HFFc6 (cell line): ENCODE measurements around the gene HOXB1. TPM values are rescaled to one million over a fixed set of nuclear protein-coding genes. Genes with fewer than 3 reads are reported as not detected.

Experiments
- DNase-seq: peaks from one replicate; pipeline ENCODE4 v3.0.0-alpha.2; 2018
- H3K27ac Mint-ChIP-seq: 2 replicates; pipeline ENCODE4 v1.8.0; 2020; ENCODE audit warnings: mild to moderate bottlenecking, mixed read lengths
- H3K27me3 Mint-ChIP-seq: 2 replicates; pipeline ENCODE4 v1.8.0; 2021; ENCODE audit warnings: mild to moderate bottlenecking, moderate library complexity, mixed read lengths; ENCODE audit not compliant: insufficient read depth
- H3K36me3 Mint-ChIP-seq: 2 replicates; pipeline ENCODE4 v1.8.0; 2021; ENCODE audit warnings: low read depth, mixed read lengths
- H3K4me1 Mint-ChIP-seq: 2 replicates; pipeline ENCODE4 v1.8.0; 2020; ENCODE audit warnings: low read depth, mixed read lengths
- H3K4me3 Mint-ChIP-seq: 2 replicates; pipeline ENCODE4 v1.8.0; 2020; ENCODE audit warnings: mild to moderate bottlenecking, moderate library complexity, mixed read lengths
- H3K9me3 Mint-ChIP-seq: 2 replicates; pipeline ENCODE4 v1.8.0; 2020; ENCODE audit warnings: mild to moderate bottlenecking, mixed read lengths
- total RNA-seq, 6 experiments: library from RNA; stranded (reverse); fragmentation: NEBNext Ultra II Directional; extraction: Animal tissue kit (Norgen Biotek cat#: 25700); gene quantifications; 2 replicates in 1 of 6; 3 replicates in 5 of 6; pipeline ENCODE4 v1.2.3, GENCODE V29; 2021
- TF ChIP-seq, protein P1 (sequence below): fragments of 200-600 bp; sonication (generic); IDR thresholded peaks from 2 replicates; pipeline ENCODE4 v1.5.0; 2021; ENCODE audit warnings: antibody characterized with exemption, mild to moderate bottlenecking

Gene HOXB1
- total RNA-seq, 6 experiments from 2014 or later, result not detected

DNA sequence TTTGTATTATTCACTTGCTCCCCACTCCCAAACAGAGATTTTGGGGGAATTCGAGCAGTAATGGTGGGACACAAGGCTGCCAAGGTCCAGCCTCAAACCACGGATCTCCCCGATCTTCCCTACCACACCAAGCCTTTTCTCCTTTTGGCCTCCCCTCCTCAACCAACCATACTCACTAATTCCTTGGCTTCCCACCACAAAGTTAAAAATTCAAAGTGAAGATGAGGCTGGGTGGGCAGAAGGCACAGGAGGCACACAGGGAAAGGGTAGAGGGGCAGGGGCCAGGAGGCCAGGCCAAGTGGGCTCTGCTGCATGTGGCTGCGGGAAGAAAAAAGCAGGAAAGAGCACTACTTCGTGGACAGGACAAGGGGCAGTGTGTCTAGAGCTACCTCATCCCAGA lies 32.1 kb upstream of the HOXB1 start:
- DNase-seq, result no peak
- no peaks in the 10 kb centered on the region for H3K9me3 Mint-ChIP-seq
- no peaks in the 10 kb centered on the region for H3K4me1 Mint-ChIP-seq
- TF ChIP-seq, protein P1, sequence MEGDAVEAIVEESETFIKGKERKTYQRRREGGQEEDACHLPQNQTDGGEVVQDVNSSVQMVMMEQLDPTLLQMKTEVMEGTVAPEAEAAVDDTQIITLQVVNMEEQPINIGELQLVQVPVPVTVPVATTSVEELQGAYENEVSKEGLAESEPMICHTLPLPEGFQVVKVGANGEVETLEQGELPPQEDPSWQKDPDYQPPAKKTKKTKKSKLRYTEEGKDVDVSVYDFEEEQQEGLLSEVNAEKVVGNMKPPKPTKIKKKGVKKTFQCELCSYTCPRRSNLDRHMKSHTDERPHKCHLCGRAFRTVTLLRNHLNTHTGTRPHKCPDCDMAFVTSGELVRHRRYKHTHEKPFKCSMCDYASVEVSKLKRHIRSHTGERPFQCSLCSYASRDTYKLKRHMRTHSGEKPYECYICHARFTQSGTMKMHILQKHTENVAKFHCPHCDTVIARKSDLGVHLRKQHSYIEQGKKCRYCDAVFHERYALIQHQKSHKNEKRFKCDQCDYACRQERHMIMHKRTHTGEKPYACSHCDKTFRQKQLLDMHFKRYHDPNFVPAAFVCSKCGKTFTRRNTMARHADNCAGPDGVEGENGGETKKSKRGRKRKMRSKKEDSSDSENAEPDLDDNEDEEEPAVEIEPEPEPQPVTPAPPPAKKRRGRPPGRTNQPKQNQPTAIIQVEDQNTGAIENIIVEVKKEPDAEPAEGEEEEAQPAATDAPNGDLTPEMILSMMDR, result no peak
- peaks cover 58% of the 10 kb centered on the region for H3K27me3 Mint-ChIP-seq
- H3K36me3 Mint-ChIP-seq, result no peaks in the 10 kb centered on the region
- no peak overlapping the region for H3K4me3 Mint-ChIP-seq
- H3K27ac Mint-ChIP-seq, result no peak overlapping the region

DNA sequence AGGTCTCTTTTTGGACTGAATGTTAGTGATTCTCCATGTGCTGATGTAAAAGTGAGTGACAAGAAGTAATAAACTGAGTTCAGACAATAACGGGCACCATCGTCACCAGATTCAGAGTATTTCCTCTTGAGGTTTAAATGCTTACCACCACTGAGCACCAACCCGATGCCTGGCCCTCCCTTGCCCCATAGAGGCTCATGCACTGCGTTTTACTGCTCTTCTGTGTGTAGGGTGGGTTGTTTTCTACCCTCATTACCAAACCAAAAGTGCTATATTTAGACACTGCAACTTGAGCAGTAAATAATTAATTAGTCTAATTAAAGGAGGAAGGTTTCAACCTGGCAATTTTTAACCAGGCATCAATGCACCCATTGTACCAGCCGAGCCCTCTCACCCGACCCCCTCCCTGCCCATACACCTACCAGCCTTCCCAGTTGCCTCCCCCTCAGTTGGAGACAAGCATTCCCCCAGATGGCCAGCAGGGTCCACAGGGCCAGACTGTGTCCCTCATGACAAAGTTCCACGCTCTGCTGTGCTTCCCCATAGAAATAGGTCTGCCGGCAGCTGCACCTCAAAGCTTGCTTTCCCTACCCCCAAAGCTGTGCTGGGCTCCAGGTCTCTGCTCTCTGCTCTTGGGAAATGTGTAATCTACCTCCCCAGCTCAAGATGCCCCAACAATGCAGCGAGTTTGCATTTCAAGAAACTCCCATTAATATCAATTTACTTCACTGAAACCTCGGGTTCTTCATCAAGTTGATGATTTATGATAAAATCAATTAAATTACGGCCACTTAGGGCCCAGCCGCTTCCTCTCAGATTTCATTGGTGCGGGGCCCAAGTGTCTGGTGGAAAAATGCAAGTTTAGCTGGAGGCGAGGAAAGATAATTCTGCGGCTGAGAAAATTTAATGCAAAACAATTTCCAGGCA lies 31.3 kb upstream of the HOXB1 start:
- DNase-seq, result no peak
- Mint-ChIP-seq H3K27me3 (peaks cover 65% of the 10 kb centered on the region), H3K9me3 (no peaks in the 10 kb centered on the region), H3K4me3 (no peak overlapping the region), H3K4me1 (no peaks in the 10 kb centered on the region), H3K27ac (no peak overlapping the region), H3K36me3 (no peaks in the 10 kb centered on the region)
- TF ChIP-seq, protein P1, result peak; percentile 41; the same call in 1 of the 2 replicates

DNA sequence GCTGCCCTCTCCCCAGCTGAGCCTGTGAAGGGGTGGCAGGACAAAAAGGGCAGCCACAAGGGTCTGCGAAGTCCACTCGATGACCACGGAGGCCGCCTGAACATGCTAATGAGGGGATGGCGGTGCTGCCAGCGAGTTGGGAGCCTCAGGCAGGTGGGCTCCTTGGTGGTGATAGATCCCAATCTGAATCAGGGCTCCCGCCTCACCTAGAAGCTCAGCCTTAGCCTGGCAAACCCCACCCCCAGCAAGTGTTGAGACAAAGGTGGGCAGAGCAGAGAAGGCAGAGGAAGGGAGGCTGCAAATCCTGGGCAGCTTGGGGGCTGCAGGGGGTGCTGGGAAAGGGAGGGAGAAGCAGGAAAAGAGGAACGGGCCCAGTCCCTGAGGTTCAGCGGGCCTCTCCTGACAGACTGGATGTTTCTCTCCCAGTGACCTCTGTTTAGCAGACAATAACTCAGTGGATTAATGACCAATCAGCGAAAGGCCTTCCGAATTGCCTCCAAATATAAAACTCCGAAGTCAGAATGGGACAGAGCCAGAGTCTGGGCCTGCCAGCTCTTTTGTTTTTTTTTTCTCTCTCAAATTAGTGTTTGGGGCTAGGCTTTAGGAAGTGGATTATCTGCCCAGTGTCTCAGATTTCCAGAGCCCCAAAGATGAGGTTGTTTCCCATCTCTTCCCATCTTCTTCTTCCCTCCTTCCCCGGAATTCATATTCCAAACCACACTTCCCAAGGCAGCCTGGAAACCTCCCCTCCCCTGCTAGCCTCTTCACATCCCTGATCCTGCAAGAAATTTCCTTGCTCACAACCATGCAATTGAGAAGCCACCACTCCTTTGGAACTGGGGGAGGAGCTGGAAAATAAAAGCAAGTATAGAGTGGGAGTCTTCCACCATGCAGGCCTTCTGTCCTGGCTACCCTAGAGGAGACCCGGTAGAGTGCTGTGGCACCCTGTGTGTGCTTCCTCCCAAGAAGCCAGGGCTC lies 29.3 kb upstream of the HOXB1 start:
- H3K27me3 Mint-ChIP-seq, result peaks cover 80% of the 10 kb centered on the region

DNA sequence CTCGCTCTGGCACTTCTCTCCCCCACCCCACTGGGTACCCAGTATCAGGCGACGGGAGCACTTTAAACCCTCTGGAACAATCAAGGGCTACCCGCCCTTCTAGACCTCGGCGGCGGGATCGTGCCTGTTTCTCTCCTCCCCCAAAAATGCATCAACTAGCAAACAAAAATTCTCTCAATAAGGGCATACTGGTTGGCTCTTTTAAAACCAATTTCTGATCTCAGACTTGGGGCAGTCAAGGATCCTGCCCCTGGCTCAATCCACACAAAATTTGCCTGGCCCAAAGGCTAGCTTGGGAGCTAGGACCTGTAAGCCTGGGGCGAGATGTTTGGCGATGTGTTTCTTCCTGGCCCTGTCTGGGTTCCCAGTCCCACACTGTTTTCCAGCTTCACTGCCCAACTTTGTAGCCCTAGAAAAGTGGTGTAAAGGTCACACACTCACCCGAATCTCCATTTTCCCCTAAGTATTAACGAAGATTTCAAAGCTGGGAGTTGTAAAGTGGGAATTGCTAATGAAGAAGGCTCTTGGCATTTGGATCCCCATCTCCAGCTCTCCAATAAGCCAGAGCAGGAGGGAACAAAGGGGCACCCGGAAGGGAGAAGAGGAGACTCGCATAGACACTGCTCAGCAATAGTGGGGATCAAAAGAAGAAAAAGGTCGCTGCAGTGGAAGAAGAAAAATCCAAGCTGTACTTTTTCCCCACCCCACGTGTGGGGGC lies 28.5 kb upstream of the HOXB1 start:
- no peak overlapping the region for H3K27ac Mint-ChIP-seq
- no peaks in the 10 kb centered on the region for H3K4me1 Mint-ChIP-seq
- H3K36me3 Mint-ChIP-seq, result no peaks in the 10 kb centered on the region
- H3K27me3 Mint-ChIP-seq, result peaks cover 84% of the 10 kb centered on the region
- TF ChIP-seq, protein P1, result no peak
- no peak overlapping the region for H3K4me3 Mint-ChIP-seq
- DNase-seq, result no peak
- H3K9me3 Mint-ChIP-seq, result no peaks in the 10 kb centered on the region

More for the DNA sequence above, 29.3 kb upstream of the HOXB1 start:
- no peak overlapping the region for H3K4me3 Mint-ChIP-seq
- H3K9me3 Mint-ChIP-seq, result no peaks in the 10 kb centered on the region
- H3K27ac Mint-ChIP-seq, result no peak overlapping the region
- no peak for DNase-seq
- no peaks in the 10 kb centered on the region for H3K4me1 Mint-ChIP-seq
- H3K36me3 Mint-ChIP-seq, result no peaks in the 10 kb centered on the region
- TF ChIP-seq, protein P1, result 0 out of 2 replicates have a peak, but pooled peaks have one; percentile 10

DNA sequence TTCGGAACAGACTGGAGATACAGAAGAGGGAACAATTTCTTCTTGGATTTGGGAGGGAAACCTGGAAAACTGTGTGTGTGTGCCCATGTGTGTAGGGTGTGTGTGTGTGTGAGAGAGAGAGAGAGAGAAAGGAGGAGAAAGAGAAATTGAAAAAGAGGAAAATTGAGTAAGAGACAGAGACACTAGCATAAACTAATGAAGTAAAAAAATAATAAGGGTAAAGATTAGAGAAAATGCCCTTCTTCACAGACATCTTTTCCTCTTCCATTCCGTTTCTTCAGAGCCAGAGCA lies 28.0 kb upstream of the HOXB1 start:
- TF ChIP-seq, protein P1, result no peak
- Mint-ChIP-seq H3K4me3 (no peak overlapping the region), H3K4me1 (no peaks in the 10 kb centered on the region), H3K27me3 (peaks cover 87% of the 10 kb centered on the region), H3K27ac (no peak overlapping the region), H3K36me3 (no peaks in the 10 kb centered on the region), H3K9me3 (no peaks in the 10 kb centered on the region)
- no peak for DNase-seq
